Ramos (cell line): Measurements from ENCODE around the gene CYP27B1.

ENCODE experiments used
- in situ Hi-C: fragments of 300-500 bp; cut with MboI; formaldehyde crosslinking; loops from one replicate; pipeline ENCODE4 v1.14.3; 2022; ENCODE audit warnings: low sequenced_read_pairs; ENCODE audit not compliant: unreplicated experiment

Gene CYP27B1

DNA sequence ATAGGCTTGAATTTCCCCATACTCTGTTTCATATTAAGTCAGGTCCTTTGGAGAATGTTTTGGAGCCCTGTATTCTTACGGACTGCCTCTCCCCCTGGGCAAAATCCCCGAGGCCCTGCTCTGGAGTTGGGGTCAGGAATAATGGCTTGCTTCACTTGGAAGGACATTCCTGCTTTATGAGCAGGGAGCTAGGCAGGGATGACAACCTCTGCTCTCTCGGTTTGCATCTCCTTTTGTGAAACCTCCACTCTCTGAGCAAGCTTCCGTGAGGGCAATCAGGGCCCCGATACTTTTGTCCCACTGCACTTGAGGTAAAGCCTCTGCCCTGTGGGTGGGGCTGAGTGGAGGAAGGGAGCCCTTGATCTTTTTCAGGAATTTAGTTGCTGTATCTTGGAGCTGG lies 53.7 kb downstream of the CYP27B1 start:
- in situ Hi-C loops, result no loop called here

DNA sequence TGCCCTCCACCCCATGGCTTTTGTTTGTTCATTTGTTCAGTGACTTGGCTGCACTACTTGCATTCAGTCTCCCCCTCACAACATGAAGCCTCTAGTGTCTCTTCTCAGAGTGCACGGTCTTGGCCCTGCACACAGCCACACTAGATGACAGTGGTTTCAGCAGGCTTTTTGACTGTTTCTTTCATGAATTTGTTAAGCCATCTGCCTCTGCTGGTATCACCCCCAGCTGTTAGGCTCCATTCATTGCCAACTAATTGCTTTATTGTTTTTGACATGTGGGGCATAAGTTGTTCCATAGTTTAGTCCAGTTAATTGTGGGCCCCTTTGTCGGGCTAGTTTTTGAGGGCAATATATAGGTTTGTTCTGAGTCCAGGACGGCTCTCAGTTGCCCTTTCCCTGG lies 54.2 kb downstream of the CYP27B1 start:
- in situ Hi-C loops, result no loop called here
